ENCODE measurements around the gene SERPINE3.

The SERPINE3 gene

DNA sequence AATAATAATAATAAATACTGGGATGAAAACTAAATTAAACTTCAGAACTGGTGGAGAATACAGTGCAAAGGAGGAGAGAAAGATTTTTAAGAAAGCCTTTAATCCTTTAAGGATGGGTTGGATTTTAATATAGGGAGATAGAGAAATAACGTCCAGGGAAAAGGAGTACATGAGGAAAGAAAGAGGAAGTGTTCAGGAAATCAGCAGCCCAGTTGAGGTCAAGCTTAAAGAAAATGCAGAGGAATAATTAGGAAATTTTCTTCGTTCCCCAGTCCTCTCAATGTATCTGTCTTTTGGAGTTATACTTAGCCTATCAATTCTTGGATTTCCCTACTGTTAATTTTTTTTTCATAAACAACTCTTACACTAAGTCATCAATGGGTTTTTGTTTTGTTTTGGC, 65.7 kb downstream of the SERPINE3 start:
- Histone ChIP-seq H3K27me3 (ENCODE audit: control insufficient read depth, insufficient read depth, low read length) (no peaks in the 10 kb centered on the region), H3K27ac (ENCODE audit: low read depth, low read length) (no peak overlapping the region), H3K9ac (ENCODE audit: low read length) (no peak overlapping the region), H3K36me3 (ENCODE audit: control insufficient read depth, insufficient read depth, low read length) (no peaks in the 10 kb centered on the region; the same call in 1 of the 2 replicates), H3K4me1 (ENCODE audit: control insufficient read depth, insufficient read depth, low read length) (no peaks in the 10 kb centered on the region), H3K4me3 (ENCODE audit: low read depth, low read length) (no peak overlapping the region), H3K9me3 (ENCODE audit: control insufficient read depth, insufficient read depth, low read depth, low read length) (no peaks in the 10 kb centered on the region)

DNA sequence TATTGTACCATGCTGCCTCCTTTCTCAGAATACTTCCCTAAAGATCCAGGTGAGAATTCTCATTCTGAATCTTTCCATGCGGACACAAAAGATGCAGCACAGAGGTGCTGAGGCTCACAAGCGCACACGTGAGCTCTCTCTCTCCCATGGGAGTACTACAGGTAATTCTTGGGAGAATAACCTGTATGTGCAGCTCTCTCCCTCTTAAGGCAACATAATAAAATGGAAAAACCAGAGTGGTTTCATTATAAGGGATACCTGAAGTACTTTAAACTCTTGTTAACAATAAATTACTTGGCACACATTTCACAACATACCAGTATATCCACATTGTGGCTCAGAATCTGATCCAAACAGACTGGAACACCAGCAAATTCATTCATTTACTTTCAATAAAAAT, 72.9 kb downstream of the SERPINE3 start:
- no peak overlapping the region for H3K4me3 ChIP-seq (ENCODE audit: low read depth, low read length)
- no peaks in the 10 kb centered on the region for H3K27me3 ChIP-seq (ENCODE audit: control insufficient read depth, insufficient read depth, low read length)
- peaks cover 15% of the 10 kb centered on the region for H3K9me3 ChIP-seq (ENCODE audit: control insufficient read depth, insufficient read depth, low read depth, low read length)
- H3K27ac ChIP-seq (ENCODE audit: low read depth, low read length): peak overlapping the region; percentile 45; the same call in 1 of the 2 replicates
- H3K9ac ChIP-seq (ENCODE audit: low read length): no peak overlapping the region
- no peaks in the 10 kb centered on the region for H3K4me1 ChIP-seq (ENCODE audit: control insufficient read depth, insufficient read depth, low read length)
- peaks cover 30% of the 10 kb centered on the region for H3K36me3 ChIP-seq (ENCODE audit: control insufficient read depth, insufficient read depth, low read length)

Data from HUES6 (cell line).